ENCODE data around the gene KLF3.
A peak's percentile ranks its signal among the peaks of the same experiment; 100 is the strongest.

KLF3 gene

DNA sequence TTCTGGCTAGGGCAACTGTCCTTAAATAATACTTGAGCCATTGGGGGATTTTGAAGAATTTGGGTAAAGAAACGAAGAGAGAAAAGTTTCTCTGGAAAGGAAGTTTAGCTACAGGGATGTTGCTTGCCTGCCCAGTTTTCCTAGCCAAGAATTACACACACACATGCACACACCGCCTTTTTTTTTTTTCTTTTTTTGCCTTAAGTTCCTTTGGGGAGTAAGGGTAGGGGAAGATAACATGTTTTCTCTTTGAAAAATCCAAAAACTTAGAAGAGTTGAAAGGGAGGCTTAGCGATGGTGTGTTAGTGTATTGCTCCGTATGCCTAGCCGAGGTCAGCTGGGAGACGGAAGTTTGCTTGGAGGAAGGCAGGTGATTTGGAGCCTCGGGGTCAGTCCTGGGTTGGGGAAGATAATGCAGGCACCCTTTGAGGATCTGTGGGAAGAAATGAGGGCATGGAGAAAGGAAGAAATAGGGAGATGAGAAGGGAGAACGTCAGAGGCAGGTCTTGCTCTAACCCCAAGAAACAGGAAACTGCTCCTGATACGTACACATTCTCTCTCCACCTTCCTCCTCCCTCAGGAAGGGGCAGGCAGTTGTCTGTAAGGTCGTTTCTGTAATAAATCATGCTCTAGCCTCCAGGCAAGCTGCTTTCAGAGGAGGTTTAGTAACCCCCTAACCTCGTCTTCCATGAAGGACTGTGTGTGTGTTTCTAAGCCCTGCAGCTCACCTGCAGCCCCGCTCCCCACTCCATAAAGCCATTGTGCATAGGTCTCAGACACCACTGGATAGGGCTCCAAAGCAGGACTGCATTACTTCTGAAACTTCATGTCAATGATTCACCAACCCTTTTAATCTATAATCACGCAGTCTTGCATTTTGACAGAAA, 10.5 kb downstream of the KLF3 start:
- no peak for DNase-seq

DNA sequence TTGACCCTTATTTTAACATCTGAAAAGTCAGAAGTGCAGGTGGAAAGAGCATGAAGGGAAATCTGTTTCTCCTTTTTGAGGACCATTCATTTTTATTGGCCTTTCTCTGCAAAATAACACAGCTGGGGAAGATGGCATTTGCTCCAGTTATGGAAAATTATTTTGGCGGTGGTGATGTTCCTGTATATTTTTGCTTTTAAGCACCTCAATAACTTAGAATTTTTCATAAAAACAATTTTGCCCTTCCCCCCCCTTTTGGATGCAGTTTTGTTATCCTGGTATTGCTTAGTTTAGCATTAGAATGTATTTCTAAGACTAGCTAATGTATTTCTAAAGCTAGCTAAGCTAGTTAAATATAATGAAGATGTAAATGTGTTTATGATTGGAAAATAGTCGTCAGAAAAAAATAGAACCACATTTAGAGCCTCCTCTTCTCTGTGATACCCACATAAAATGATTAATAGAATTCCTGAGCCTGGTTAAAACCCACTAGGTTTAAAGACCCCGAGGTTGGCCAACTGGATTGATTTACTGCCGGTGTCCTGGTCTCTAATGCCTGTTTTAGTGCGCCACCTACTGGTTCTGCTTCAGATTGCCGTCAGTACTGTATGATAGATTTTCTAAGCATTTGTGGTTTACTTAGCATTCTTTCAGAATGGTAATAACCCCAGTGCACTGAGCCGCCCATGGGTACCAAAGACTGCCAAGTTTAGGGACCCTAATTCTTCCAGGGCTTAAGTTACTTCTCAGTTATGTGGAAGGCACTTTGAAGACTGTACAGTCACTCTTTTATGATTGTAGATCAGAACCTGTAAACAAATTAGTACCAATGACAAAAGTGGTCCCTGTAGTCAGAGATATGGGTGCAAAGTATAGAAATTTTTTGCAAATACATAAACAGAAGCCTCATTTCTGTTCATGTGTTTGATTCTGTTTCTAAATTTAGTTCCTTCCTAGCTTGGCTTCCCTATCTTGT, 11.4 kb downstream of the KLF3 start:
- DNase-seq: peak; percentile 92

DNA sequence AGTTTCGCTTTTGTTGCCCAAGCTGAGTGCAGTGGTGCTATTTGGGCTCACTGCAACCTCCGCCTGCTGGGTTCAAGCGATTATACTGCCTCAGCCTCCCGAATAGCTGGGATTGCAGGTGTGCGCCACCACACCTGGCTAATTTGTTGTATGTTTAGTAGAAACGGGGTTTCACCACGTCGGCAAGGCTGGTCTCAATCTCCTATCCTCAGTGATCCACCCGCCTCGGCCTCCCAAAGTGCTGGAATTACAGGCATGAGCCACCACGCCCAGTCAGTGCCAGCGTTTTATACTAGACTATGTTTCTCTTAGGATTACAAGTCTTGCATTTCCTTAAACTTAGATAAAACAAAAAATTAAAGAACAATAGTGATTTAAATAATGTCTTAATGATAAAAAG, 13.0 kb downstream of the KLF3 start:
- DNase-seq: no peak

DNA sequence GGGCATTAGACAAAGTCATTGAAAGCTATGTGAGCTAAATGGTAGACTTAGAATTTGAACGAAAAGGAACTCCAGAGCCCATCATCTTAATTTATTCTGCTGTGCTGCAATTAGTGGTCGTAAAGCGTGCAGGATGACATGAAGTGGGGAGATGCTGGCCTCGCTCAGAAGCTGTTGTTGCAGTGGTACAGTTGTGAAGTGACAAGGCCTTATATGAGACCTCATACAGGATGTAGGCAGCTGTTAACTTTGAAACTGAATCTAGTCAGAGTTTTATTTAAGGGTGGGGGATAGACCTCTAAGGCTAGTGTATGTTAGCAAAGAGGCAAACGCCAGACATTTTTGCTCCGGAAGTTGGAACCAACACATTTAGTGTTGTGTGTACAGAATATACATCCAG, 13.4 kb downstream of the KLF3 start:
- DNase-seq: no peak

DNA sequence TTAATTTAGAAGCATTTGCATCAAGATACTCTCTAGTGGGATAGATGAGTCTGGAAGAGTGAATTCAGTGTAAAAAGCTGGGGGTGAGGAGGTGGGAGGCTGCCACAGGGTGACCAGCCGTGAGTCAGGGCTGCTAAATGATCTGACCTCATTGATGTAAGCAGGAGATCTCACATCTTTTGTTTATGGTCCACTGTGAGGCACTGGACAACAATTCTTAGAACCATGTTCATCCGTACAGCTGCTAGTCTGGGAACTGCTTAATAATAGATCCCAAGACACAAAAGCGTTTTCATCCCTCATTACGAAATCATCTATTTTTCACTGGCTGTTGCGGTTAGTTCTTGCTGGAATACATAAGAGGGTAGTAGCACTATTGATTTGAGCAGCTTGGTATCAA, 14.1 kb downstream of the KLF3 start:
- DNase-seq: no peak

DNA sequence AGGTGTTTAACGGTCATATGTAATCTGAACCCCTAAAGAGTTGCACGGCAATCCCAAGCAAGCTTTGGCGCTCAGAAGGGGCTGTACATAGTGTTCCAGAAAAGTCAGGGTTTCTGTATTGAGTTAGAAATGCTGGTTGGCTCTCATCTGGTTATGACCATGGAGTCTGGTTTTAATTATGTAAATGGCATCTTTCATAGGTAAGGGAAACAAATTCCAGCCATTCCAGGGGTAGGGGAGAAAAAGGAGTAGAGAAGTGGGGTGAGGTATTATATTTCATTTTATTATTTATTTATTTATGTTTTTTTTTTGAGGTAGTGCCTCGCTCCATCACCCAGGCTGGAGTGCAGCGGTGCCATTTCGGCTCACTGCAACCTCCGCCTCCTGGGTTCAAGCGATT, 15.9 kb downstream of the KLF3 start:
- no peak for DNase-seq

DNA sequence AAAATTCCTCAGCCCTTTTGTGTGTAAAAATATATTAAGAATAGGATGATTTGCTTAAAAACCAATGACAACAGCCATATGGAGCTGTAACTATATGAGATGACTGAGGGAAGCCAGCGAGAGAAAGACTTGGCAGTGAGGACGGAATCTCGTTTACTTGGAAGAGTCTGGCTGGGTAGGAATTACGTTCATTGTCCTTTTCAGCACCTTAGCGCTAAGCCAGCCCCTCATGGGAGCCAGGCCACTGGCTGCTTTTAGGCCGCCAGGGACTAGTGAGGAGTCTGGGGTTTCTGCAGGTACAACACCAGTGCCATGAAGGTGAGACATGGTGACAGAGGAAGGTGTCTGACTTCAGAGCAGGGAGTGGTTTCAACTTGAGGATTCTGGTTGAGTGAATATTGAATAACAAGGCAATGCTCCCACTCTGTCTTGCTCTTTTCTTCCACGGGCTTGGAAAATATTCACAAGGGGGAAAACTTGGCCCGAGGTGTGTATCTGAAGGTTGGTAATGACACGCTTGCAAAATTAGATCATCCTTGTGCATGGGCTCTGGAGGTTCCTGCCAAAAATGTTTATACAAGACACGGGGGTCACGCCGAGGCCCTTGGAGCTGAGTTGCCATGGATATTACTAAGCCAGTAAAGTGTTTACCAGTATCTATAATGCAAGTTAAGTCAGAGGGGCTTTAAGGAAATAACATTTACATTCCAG, 17.4 kb downstream of the KLF3 start:
- DNase-seq: no peak

DNA sequence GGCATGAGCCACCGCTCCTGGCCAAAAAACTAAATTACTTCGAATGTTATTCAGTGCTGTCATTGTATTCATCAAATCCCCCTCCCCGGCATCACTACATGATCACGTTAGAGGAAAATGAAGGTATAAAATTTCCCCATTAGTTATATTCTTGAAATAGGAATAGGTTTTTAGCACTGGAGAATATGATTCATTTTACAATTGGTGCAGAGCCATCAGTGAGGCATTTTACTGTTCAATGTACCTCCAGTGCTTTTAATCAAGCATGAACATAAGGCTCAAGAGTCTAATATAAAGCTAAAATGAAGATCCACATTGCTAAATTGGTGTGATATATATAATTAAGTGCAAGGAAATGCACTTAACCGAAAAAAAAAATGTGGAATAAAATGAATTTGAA, 18.3 kb downstream of the KLF3 start:
- no peak for DNase-seq

DNA sequence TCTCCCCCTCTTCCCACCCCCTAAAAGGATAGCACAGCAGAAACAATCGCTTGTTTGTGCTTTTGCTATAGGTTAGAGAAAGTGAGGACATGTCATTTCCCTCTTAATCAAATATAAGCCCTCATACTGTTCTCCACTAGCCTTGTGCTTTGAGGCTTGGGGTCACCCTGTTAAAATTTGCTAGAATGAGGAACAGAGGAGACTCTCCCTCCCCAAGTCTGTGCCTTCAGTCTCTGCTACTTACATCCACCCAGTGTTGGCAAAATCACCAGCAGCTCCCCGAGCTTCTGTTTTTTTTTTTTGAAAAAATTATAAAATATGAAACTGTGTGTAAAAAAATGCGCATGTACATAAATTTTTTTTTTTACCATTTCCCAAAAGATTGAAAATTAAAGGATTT, 19.3 kb downstream of the KLF3 start:
- DNase-seq: no peak

DNA sequence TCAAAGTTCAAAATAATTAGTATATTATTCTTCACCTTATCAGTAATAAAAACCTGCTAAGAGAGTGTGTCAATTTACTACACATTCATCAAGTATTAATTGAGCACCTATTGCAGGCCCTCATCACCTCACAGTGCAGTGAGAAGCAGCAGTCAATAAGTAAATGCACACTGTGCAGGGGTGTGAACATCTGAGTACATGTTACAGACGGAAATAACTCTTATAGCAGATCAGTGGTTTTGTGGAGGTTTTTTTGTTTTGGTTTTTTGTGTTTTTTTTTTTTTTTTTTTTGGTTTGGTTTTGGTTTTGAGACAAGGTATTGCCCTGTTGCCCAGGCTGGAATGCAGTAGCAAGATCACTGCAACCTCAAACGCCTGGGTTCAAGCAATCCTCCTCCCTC, 20.3 kb downstream of the KLF3 start:
- DNase-seq: no peak

DNA sequence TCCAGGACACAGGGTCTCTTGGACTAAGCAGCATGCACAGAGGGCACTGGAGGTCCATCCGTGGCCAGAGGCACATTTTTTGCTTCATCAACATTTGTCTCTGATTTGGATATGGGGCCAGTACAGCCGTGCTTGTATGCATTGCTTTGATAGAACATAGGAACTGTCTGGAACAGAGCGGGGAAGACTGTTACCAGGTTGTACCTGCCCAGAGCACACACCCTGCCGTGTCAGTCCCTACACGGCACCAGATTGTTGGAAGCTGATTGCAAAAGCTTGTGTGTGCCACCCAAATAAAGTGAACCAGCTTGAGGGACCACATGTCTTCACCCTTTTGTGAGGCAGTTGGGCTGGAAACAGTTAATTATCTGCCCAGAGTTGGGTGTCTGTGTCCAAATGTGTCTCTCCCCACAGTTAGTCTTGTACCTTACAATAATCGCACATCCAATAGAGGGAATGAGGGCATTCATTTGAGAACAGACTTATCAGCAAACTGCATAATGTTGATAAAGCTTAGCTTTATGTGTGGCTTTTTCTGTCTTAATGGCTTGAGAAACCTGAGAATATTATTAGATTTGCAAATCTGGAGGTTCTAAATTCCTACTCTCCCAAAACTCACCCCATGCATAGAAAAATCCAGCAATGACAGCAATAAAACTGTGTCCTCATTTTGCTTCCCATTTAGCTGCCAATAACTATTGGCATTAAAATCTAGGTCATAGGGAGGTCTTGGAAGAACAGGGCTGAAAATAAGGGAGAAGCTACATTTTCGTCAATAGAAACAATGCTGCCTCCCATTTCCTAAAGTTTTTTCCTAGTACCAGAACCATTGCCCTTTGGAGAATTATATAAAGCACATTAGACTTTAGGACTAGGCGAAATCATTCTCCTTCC, 21.2 kb downstream of the KLF3 start:
- DNase-seq: no peak

DNA sequence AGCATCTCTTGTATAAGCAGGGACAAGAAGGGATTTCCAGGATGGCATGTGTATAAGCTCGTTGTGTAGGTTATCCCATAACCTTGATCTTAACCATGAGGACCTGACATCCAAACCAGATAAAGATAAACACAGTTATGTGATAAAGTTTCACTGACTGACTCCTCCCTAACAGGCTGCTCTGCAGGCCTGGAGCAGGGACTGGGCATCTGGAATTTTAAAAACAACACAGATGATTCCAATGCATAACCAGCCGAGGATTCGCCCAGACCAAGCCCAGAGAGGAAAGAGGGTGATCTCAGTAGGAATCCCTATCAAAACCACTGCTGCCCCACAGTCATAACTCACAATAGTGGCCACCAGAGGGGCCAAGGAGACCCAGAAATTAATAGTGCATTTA, 22.7 kb downstream of the KLF3 start:
- DNase-seq: no peak

DNA sequence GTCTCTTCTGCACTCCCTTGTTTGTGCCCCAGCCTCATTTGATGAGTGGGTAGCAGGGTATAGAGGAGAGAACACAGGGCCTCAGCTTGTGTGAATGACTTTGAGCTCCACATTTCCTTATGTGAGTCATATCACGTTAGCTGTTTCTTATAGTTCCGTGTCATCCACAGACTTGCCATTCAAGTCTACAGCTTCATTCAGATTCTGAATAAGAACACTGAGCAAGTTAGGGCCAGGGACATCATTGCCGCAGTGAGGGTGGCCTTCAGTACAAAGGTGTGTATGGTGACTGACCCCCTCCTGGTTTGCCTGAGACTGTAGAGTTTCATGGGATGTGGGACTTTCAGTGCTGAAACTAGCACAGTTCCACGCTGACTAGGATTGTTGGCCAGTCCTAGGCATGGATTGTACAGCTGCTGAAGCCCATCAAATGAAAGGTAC, 23.6 kb downstream of the KLF3 start:
- no peak for DNase-seq

DNA sequence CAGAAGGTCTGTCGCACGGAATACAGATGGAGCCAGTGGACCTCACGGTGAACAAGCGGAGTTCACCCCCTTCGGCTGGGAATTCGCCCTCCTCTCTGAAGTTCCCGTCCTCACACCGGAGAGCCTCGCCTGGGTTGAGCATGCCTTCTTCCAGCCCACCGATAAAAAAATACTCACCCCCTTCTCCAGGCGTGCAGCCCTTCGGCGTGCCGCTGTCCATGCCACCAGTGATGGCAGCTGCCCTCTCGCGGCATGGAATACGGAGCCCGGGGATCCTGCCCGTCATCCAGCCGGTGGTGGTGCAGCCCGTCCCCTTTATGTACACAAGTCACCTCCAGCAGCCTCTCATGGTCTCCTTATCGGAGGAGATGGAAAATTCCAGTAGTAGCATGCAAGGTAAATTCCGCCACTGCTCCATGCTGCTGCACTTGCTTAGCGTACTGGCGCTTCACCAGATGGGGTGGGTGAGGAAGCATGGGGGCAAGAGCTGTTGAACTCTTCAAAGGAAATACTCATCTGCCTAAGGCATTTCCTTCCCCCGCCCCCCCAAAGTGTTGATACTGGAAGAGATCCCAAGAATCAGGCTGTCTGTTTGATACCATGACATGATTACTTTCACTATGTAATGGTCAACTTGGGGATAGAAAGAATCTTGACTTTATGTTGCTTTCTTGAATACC, 24.8 kb downstream of the KLF3 start:
- DNase-seq: no peak

DNA sequence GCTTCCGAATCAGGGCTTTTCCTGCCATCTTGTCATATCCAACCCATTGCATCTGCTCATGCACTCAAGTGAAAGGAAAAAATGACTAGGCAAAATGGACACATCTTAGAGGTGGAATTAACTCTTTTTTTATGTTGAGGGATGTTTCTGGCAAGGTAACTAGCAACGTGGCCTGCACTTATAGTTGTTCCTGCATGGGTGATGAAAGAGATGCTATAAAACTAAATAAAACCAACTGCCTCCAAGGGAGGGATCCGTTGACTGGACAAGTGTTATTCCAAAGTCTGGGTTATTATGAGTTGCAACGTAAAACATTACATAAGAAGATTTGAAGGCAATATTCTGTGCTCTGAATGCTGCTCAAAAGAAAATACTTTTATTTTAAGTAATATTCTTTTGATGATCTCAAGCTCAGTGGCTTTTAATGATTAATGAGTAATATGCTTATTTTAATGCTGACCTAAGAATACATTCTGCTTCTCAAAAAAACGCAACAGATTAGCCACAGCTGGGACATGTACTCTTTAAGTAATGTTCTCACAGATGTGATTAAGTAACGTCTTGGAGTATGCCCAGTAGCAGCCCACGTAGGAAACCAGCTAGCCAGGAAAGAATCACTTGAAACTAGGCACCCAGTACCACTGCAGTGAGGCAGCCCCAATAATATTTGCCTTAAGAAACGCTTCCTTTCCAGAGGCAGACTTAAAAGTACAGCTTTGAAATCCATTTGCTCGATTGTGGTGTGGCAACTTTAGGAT, 27.4 kb downstream of the KLF3 start:
- no peak for DNase-seq

DNA sequence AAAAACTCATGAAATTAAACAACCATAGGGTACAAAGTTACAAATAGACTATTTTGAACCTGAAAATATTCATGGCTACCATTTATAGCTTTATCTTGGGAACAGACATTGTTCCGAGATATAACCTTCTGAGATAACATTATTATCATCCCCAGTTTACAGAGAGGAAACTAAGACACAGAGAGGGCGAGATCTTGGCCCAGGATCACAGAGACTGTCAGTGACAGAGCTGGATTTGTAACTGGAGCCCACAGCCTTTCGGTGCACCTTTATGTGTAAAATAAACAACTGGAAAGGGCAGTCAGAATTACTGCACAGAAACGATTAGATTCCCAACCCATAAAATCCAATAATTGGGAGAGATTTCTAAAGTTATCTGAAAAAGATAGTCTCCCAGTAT, 28.4 kb downstream of the KLF3 start:
- no peak for DNase-seq

DNA sequence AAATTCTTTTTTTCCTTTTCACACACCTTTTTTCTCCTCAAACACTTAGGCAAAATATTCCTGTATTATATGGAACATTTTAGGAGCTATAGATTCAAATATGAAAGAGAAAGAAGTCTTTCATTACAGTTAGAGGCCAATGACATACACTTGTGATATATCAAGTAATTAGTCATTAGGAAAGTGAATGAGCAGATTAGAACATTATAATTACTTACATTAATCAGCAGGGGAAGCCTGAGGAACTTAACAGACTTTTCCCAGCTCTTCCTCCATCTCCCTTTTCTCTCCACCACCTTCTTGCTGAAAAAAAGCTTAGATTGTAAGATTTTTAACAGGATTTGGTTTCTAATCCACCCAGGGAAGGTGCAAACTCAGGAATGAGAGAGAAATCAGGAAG, 29.6 kb downstream of the KLF3 start:
- DNase-seq: no peak

DNA sequence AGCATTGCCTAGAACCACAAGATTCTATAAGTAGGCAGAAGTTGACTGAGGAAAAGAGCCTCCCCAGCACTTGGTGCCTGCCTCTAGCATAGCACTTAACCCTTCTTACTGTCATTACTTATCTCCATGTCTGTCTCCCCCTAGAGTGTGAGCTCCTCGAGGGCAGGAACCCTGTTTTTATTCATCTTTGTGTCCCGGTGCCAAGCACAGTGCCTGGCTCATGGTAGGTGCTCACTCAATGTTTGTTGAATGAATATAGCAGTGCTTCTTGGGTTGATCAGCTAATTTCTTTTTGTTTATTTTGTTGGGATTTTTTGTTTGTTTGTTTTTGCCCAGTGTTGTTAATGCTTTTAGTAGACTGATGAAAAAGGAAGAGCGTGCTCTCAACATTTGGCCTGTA, 30.3 kb downstream of the KLF3 start:
- DNase-seq: no peak

DNA sequence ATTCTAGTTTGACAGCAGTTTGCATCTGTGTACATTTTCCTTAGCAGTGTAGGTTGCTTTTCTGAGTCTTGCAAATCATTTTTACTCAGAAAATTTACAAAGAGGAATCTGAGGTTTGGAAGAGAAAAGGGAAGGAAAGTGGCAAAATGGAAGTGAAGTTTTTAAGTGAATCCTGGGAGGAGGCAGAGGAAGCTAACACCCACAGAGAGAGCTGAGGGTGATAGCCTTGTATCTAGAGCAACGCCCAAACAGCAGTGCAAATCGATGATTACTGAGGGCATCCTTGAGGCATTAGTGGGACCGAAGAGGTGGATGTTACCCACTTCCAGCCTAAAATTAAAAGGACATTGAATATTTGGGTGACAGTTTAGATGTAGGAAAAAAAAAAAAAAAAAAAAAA, 31.8 kb downstream of the KLF3 start:
- DNase-seq: no peak

DNA sequence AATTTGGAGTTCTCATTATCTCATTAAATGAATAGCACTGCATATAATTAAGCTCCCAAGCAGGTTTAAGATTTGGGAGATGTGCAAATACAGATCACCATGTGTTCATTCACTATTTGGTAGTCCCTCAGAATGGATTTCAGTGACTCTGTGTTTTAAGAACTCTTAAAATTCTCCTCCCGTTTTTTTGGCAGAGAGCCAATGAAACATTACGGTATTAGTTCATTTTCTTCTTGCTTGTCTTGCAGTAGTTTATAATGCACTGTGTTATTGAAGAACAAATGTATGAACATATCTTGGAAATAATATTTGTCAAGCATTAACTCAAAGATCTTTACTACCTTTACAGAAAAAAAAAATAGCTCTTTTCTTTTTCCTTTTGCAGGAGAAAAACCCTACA, 32.7 kb downstream of the KLF3 start:
- DNase-seq: no peak

DNA sequence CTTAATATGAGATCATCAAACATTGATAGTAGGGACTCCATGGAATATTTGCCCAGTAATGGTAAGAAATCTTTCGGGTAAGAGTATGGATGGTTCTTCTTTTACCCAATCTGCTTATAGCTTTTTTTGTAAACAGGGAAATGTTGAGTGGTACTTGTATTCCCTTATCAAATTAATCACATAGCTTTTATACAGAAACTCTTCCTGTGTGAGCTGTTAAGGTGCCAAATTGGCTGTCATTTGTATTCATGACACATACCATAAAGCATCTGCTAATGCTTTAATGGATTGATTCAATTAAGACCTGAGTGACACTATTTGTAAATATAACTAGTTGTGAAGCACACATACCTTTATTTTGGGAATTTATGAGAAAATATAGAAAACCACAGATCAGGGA, 34.2 kb downstream of the KLF3 start:
- no peak for DNase-seq

All from activated effector memory CD4-positive, alpha-beta T cell treated with anti-CD3 and anti-CD28 coated beads, Interleukin-2, amount 50 U/mL, for 16 hours (primary cell).